ENCODE measurements around the gene TAB2. TPM values are rescaled to one million over a fixed set of nuclear protein-coding genes. Genes with fewer than 3 reads are reported as not detected.

Gene TAB2
- total and polyA plus RNA-seq, 2 experiments from 2014 or later = 19.8 to 59.2 TPM

DNA sequence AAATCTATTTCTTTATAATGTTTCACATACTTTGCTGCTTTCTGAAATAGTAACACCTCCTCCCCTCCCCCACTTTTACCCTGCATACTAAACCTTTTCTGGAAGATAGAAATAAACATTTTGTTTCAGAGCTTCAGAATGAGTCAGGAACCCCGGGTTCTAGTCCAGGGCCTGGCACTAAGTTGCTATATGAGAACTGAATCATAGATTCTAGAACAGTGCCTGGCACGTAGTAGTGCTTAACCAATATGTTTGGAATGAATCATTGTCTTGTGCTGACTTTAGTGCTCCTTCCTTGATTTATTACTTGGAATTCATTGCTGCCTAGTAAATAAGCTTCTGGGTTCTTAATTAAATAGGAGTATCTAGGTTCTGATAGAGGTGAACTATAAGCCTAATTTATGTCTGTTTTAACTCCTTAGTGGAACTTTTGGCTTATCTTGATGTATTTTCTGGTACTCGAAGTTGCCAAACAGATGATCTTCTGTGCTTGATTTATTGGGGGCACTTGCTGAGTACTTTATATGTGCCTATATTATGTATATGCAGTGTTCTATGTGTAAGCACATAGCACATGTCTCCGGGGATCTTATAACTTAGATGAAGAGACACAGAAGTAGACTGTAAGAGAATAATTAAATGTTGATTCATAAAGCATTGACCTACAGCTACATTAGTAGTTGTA, 18.6 kb downstream of the TAB2 start:
- TF ChIP-seq STAT1 (IDR thresholded peaks at IDR 0.05; ENCODE audit: unreplicated experiment) (no peak), EZH2phosphoT487 (IDR thresholded peaks at IDR 0.05; ENCODE audit: unreplicated experiment) (no peak), JUNB (IDR thresholded peaks at IDR 0.05; ENCODE audit: unreplicated experiment) (no peak)
- no peaks in the 10 kb centered on the region for H3K27me3 Mint-ChIP-seq (ENCODE audit: insufficient read depth, low read depth, poor library complexity)
- Histone ChIP-seq H2AFZ (no peak overlapping the region), H3K9me2 (ENCODE audit: insufficient read depth) (no peaks in the 10 kb centered on the region), H3F3A (replicated peaks; ENCODE audit: low read depth) (no peaks in the 10 kb centered on the region), H3K27ac (ENCODE audit: low read depth) (0 out of 2 replicates have a peak overlapping the region, but pooled peaks have one; percentile 1), H3K27me3 (ENCODE audit: insufficient read depth) (no peaks in the 10 kb centered on the region), H4K20me1 (replicated peaks; ENCODE audit: insufficient read depth) (peaks cover 12% of the 10 kb centered on the region; the same call in 1 of the 2 replicates), H3K36me3 (ENCODE audit: insufficient read depth) (no peaks in the 10 kb centered on the region), H3K79me2 (replicated peaks; ENCODE audit: insufficient read depth) (peaks cover 100% of the 10 kb centered on the region), H3K4me2 (peak overlapping the region; percentile 19), H3K4me3 (no peak overlapping the region), H3K4me1 (ENCODE audit: insufficient read depth) (peaks cover 58% of the 10 kb centered on the region)
- peaks cover 61% of the 10 kb centered on the region for H3K4me1 Mint-ChIP-seq
- no peaks in the 10 kb centered on the region; the same call in 2 of the 3 replicates for H3K9me3 Mint-ChIP-seq
- H3K27ac Mint-ChIP-seq = peak overlapping the region; percentile 93
- DNase-seq (ENCODE audit: low spot score) = no peak
- H3K36me3 Mint-ChIP-seq (ENCODE audit: low read depth) = peaks cover 5% of the 10 kb centered on the region; the same call in 2 of the 3 replicates
- ATAC-seq = no peak
- peak overlapping the region; percentile 7; the same call in 1 of the 3 replicates for H3K4me3 Mint-ChIP-seq

DNA sequence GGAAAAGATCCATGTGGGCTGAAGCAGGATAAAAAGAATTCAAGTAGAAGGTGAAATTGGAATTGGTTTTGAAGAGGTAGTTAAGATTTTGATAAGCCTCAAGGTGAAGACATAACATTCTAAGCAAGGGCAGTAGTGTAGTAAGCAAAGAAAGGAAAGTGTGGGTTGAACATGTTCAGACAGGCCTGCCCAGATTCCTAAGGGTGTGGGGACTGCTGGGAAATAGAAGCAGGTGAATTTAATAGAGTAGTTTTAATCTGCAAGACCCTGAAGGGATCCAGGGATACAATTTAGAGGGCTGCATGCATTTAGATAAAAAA, 19.1 kb downstream of the TAB2 start:
- H3K4me3 ChIP-seq = no peak overlapping the region
- peak overlapping the region; percentile 7; the same call in 1 of the 3 replicates for H3K4me3 Mint-ChIP-seq
- H3K4me2 ChIP-seq = peak overlapping the region; percentile 19
- no peaks in the 10 kb centered on the region for H3K9me2 ChIP-seq (ENCODE audit: insufficient read depth)
- peaks cover 12% of the 10 kb centered on the region; the same call in 1 of the 2 replicates for H4K20me1 ChIP-seq (replicated peaks; ENCODE audit: insufficient read depth)
- H3K79me2 ChIP-seq (replicated peaks; ENCODE audit: insufficient read depth) = peaks cover 100% of the 10 kb centered on the region
- H3K27ac ChIP-seq (ENCODE audit: low read depth) = no peak overlapping the region
- DNase-seq (ENCODE audit: low spot score) = no peak
- peak overlapping the region; percentile 93 for H3K27ac Mint-ChIP-seq
- no peaks in the 10 kb centered on the region for H3K27me3 ChIP-seq (ENCODE audit: insufficient read depth)
- TF ChIP-seq, protein P1, sequence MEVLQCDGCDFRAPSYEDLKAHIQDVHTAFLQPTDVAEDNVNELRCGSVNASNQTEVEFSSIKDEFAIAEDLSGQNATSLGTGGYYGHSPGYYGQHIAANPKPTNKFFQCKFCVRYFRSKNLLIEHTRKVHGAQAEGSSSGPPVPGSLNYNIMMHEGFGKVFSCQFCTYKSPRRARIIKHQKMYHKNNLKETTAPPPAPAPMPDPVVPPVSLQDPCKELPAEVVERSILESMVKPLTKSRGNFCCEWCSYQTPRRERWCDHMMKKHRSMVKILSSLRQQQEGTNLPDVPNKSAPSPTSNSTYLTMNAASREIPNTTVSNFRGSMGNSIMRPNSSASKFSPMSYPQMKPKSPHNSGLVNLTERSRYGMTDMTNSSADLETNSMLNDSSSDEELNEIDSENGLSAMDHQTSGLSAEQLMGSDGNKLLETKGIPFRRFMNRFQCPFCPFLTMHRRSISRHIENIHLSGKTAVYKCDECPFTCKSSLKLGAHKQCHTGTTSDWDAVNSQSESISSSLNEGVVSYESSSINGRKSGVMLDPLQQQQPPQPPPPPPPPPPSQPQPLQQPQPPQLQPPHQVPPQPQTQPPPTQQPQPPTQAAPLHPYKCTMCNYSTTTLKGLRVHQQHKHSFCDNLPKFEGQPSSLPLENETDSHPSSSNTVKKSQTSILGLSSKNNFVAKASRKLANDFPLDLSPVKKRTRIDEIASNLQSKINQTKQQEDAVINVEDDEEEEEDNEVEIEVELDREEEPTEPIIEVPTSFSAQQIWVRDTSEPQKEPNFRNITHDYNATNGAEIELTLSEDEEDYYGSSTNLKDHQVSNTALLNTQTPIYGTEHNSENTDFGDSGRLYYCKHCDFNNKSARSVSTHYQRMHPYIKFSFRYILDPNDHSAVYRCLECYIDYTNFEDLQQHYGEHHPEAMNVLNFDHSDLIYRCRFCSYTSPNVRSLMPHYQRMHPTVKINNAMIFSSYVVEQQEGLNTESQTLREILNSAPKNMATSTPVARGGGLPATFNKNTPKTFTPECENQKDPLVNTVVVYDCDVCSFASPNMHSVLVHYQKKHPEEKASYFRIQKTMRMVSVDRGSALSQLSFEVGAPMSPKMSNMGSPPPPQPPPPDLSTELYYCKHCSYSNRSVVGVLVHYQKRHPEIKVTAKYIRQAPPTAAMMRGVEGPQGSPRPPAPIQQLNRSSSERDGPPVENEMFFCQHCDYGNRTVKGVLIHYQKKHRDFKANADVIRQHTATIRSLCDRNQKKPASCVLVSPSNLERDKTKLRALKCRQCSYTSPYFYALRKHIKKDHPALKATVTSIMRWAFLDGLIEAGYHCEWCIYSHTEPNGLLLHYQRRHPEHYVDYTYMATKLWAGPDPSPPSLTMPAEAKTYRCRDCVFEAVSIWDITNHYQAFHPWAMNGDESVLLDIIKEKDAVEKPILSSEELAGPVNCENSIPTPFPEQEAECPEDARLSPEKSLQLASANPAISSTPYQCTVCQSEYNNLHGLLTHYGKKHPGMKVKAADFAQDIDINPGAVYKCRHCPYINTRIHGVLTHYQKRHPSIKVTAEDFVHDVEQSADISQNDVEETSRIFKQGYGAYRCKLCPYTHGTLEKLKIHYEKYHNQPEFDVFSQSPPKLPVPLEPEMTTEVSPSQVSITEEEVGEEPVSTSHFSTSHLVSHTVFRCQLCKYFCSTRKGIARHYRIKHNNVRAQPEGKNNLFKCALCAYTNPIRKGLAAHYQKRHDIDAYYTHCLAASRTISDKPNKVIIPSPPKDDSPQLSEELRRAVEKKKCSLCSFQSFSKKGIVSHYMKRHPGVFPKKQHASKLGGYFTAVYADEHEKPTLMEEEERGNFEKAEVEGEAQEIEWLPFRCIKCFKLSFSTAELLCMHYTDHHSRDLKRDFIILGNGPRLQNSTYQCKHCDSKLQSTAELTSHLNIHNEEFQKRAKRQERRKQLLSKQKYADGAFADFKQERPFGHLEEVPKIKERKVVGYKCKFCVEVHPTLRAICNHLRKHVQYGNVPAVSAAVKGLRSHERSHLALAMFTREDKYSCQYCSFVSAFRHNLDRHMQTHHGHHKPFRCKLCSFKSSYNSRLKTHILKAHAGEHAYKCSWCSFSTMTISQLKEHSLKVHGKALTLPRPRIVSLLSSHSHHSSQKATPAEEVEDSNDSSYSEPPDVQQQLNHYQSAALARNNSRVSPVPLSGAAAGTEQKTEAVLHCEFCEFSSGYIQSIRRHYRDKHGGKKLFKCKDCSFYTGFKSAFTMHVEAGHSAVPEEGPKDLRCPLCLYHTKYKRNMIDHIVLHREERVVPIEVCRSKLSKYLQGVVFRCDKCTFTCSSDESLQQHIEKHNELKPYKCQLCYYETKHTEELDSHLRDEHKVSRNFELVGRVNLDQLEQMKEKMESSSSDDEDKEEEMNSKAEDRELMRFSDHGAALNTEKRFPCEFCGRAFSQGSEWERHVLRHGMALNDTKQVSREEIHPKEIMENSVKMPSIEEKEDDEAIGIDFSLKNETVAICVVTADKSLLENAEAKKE (CRISPR knock-in tag; IDR thresholded peaks at IDR 0.05) = no peak
- no peak for TF ChIP-seq POLR2AphosphoS5 (IDR thresholded peaks at IDR 0.05; ENCODE audit: low read depth)
- no peak for TF ChIP-seq STAT1 (IDR thresholded peaks at IDR 0.05; ENCODE audit: unreplicated experiment)
- TF ChIP-seq CREB1 (CRISPR knock-in tag; IDR thresholded peaks at IDR 0.05; ENCODE audit: low read depth) = no peak
- H3K4me1 ChIP-seq (ENCODE audit: insufficient read depth) = peaks cover 53% of the 10 kb centered on the region
- no peaks in the 10 kb centered on the region; the same call in 2 of the 3 replicates for H3K9me3 Mint-ChIP-seq
- peaks cover 5% of the 10 kb centered on the region; the same call in 2 of the 3 replicates for H3K36me3 Mint-ChIP-seq (ENCODE audit: low read depth)
- H3K27me3 Mint-ChIP-seq (ENCODE audit: insufficient read depth, low read depth, poor library complexity) = no peaks in the 10 kb centered on the region
- peaks cover 61% of the 10 kb centered on the region for H3K4me1 Mint-ChIP-seq
- no peaks in the 10 kb centered on the region for H3K36me3 ChIP-seq (ENCODE audit: insufficient read depth)
- peak; percentile 60 for ATAC-seq
- no peak overlapping the region for H2AFZ ChIP-seq
- H3F3A ChIP-seq (replicated peaks; ENCODE audit: low read depth) = no peaks in the 10 kb centered on the region
